HL-60 (cell line): ENCODE data around the gene RNF222.

Source experiments
- DNase-seq, 2 experiments: peaks; one replicate each; pipeline ENCODE4 v3.0.0-alpha.2; 2010 to 2020; ENCODE audit warnings: low read depth in 1 of 2, low spot score in 1 of 2
- H3K27ac ChIP-seq: fragments of 250-450 bp; sonication (Bioruptor Pico); replicated peaks from 2 replicates; pipeline ENCODE4 v1.5.1; 2020; ENCODE audit warnings: mild to moderate bottlenecking, moderate library complexity
- H3K27me3 ChIP-seq: fragments of 250-450 bp; sonication (Bioruptor Pico); 2 replicates; pipeline ENCODE4 v1.5.1; 2021; ENCODE audit warnings: mild to moderate bottlenecking, moderate library complexity; ENCODE audit not compliant: insufficient read depth, poor library complexity, severe bottlenecking
- H3K4me3 ChIP-seq: replicated peaks from 2 replicates; pipeline ENCODE4 v1.5.1; 2011; ENCODE audit warnings: mild to moderate bottlenecking, control low read depth, low read length; ENCODE audit not compliant: insufficient read depth
- CTCF ChIP-seq: IDR thresholded peaks from one replicate; pipeline ENCODE4 v1.5.1; 2011; ENCODE audit warnings: low read length, control low read depth, inconsistent platforms; ENCODE audit not compliant: insufficient read depth
- GABPA ChIP-seq: IDR thresholded peaks from 2 replicates; pipeline ENCODE4 v1.6.1; 2012; ENCODE audit warnings: low read depth
- POLR2AphosphoS5 ChIP-seq: IDR thresholded peaks from 2 replicates; pipeline ENCODE4 v1.6.1; 2012; ENCODE audit warnings: low read depth
- REST ChIP-seq: IDR thresholded peaks from 2 replicates; pipeline ENCODE4 v1.6.1; 2012; ENCODE audit warnings: low read depth; ENCODE audit not compliant: insufficient replicate concordance
- SPI1 ChIP-seq: IDR thresholded peaks from 2 replicates; pipeline ENCODE4 v1.6.1; 2012; ENCODE audit warnings: low read depth, mild to moderate bottlenecking, borderline replicate concordance
- long read RNA-seq: library from polyadenylated mRNA; unstranded; transcript quantifications from one replicate; pipeline ENCODE4 v2.0.0, GENCODE V29; 2020

RNF222 gene
- long read RNA-seq, result 0 reads

DNA sequence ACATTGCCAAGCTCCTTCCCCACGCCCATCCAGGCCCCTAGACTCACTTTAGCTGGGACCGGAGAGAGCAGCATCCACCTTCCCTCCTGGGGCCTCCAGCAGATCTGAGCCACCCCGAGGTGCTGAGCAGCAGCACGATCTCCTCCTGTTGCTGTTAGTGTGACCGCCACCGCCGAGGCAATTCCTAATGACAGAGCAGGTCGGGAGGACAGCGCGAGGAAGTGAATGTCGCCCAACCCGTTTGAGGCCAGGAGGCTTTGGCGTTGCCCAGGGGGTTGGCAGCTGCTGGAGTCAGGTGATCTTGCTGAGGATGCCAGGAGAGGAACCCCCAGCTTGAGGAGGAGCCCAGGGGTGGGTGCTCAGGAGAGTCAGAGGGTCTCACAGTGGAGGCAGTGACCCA, at the start of gene RNF222:
Gene RNF222 (minus strand): TSS at position 192 of the 400 bp plus-strand sequence. CDS start 4,366 bp downstream, outside the sequence.
- TF ChIP-seq REST (no peak), SPI1 (no peak), CTCF (no peak), POLR2AphosphoS5 (no peak), GABPA (no peak)
- Histone ChIP-seq H3K4me3 (no peak within 1 kb of the TSS), H3K27me3 (no peaks in the 10 kb centered on the region), H3K27ac (no peak within 1 kb of the TSS)
- DNase-seq, result no peak

DNA sequence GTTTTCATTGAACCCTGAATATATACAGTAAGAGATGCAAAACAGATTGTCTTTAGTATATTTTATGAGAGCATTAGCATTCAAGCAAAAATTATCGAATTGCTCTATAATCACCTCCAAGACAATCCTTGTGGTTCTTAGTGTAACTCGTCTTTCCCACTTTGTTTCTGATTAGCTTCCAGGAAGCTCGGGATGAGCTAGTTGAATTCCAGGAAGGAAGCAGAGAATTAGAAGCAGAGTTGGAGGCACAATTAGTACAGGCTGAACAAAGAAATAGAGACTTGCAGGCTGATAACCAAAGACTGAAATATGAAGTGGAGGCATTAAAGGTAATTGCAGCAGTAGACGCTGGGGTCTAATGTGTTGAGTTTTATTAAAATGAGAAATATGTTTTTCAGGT, 47.9 kb upstream of the RNF222 start:
- Histone ChIP-seq H3K27ac (no peak overlapping the region), H3K27me3 (no peaks in the 10 kb centered on the region), H3K4me3 (no peak overlapping the region)
- no peak for DNase-seq
- TF ChIP-seq REST (no peak), GABPA (no peak), CTCF (no peak), SPI1 (no peak), POLR2AphosphoS5 (no peak)

GRCh38 chr17:8444494-8444893, 46.9 kb upstream of the RNF222 start:
- no peak overlapping the region for H3K4me3 ChIP-seq
- H3K27ac ChIP-seq, result no peak overlapping the region
- no peak for DNase-seq
- no peaks in the 10 kb centered on the region for H3K27me3 ChIP-seq
- no peak for TF ChIP-seq SPI1

GRCh38 chr17:8443756-8444155, 46.1 kb upstream of the RNF222 start:
- no peak for DNase-seq
- TF ChIP-seq GABPA, result no peak
- no peak for TF ChIP-seq SPI1
- TF ChIP-seq REST, result no peak
- no peak for TF ChIP-seq POLR2AphosphoS5
- TF ChIP-seq CTCF, result no peak

More at GRCh38 chr17:8443756-8444155, 46.1 kb upstream of the RNF222 start:
- no peak overlapping the region for H3K4me3 ChIP-seq
- no peak overlapping the region for H3K27ac ChIP-seq
- H3K27me3 ChIP-seq, result no peaks in the 10 kb centered on the region
